Duodenal mucosa (tissue), 2 donors: ENCODE data around the gene MEX3D.
"Not testable (repeated sequence)": the region's sequence is repeated elsewhere in the genome, so short reads cannot be mapped to it uniquely, and the experiment has no call there.

ENCODE experiments used
- H3K27ac ChIP-seq: one replicate; pipeline ENCODE4 v1.7.0; 2013; ENCODE audit warnings: low read depth, low read length
- H3K27me3 ChIP-seq, 2 donors: one replicate each; pipeline ENCODE4 v1.7.0; 2013; ENCODE audit warnings: low read length in 2 of 2, control low read depth in 1 of 2; ENCODE audit not compliant: insufficient read depth in 2 of 2, control insufficient read depth in 1 of 2
- H3K36me3 ChIP-seq, 2 donors: one replicate each; pipeline ENCODE4 v1.7.0; 2013; ENCODE audit warnings: low read length in 2 of 2, control low read depth in 1 of 2; ENCODE audit not compliant: insufficient read depth in 2 of 2, control insufficient read depth in 1 of 2
- H3K4me1 ChIP-seq, 2 donors: one replicate each; pipeline ENCODE4 v1.7.0; 2013; ENCODE audit warnings: low read length in 2 of 2, control low read depth in 1 of 2; ENCODE audit not compliant: insufficient read depth in 2 of 2, control insufficient read depth in 1 of 2
- H3K4me3 ChIP-seq, 2 donors: one replicate each; pipeline ENCODE4 v1.7.0; 2013; ENCODE audit warnings: low read length in 2 of 2, low read depth in 1 of 2
- H3K9ac ChIP-seq, 2 donors: one replicate each; pipeline ENCODE4 v1.7.0; 2013; ENCODE audit warnings: low read length in 2 of 2, low read depth in 1 of 2
- H3K9me3 ChIP-seq, 2 donors: one replicate each; pipeline ENCODE4 v1.7.0; 2013; ENCODE audit warnings: low read length in 2 of 2, control low read depth in 1 of 2; ENCODE audit not compliant: control insufficient read depth in 1 of 2

Gene MEX3D

DNA sequence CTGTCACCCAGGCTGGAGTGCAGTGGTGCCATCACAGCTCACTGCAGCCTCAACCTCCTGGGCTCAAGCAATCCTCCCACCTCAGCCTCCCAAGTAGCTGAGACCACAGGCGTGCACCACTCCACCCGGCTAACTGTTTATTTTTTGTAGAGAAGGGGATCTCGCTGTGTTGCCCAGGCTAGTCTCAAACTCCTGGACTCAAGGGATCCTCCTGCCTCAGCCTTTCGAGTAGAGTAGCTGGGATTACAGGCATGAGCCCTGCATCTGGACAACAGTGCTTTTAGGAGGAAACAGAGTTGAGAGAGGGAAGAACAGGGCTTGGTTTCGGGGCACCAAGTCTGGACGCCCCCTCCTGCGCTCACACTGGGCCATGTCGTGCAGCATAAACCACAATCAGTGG lies 48.3 kb downstream of the MEX3D start:
- H3K9ac ChIP-seq, H3K4me1 ChIP-seq, H3K9me3 ChIP-seq, H3K27ac ChIP-seq, H3K36me3 ChIP-seq, H3K4me3 ChIP-seq: not testable (repeated sequence)
- peaks cover 21 to 35% of the 10 kb centered on the region in 2 donors for H3K27me3 ChIP-seq

DNA sequence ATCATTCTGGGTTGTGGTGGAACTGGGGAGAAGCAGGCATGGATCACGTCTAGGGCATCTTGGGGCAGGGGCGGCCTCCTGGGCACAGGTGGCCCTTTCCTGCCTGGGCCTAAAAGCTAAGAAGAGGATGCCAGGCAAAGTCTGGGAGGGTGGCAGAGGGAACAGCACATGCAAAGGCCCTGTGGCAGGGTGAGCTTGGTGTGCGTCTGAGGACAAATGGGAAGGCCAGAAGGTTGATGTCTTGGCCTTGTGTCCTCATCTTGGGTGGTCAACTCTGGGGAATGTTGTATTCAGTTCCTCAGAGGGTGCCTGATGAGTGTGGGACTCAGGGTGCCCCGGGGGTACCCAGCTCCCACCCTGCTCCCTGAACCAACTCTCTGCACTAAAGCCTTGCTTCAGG lies 49.7 kb downstream of the MEX3D start:
- Histone ChIP-seq H3K27ac (no peak overlapping the region), H3K9me3 (no peaks in the 10 kb centered on the region), H3K4me1 (no peaks in the 10 kb centered on the region), H3K9ac (no peak overlapping the region), H3K4me3 (no peak overlapping the region), H3K27me3 (peaks cover 14 to 30% of the 10 kb centered on the region in 2 donors), H3K36me3 (no peaks in the 10 kb centered on the region)

GRCh38 chr19:1516395-1516753 lies 51.8 kb downstream of the MEX3D start:
- H3K4me3 ChIP-seq = no peak overlapping the region
- peaks cover 5 to 9% of the 10 kb centered on the region in 2 donors for H3K4me1 ChIP-seq
- no peaks in the 10 kb centered on the region for H3K36me3 ChIP-seq
- H3K9ac ChIP-seq = no peak overlapping the region
- no peak overlapping the region for H3K27ac ChIP-seq
- H3K9me3 ChIP-seq = no peaks in the 10 kb centered on the region
- peaks cover 5 to 18% of the 10 kb centered on the region in 2 donors for H3K27me3 ChIP-seq

- Histone ChIP-seq H3K27ac (no peak overlapping the region), H3K4me1 (peaks cover 13 to 17% of the 10 kb centered on the region in 2 donors), H3K4me3 (no peak overlapping the region), H3K9me3 (no peaks in the 10 kb centered on the region), H3K27me3 (peaks cover 5 to 18% of the 10 kb centered on the region in 2 donors), H3K36me3 (no peaks in the 10 kb centered on the region), H3K9ac (no peak overlapping the region)
Measured at GRCh38 chr19:1514986-1515721, 53.0 kb downstream of the MEX3D start.

DNA sequence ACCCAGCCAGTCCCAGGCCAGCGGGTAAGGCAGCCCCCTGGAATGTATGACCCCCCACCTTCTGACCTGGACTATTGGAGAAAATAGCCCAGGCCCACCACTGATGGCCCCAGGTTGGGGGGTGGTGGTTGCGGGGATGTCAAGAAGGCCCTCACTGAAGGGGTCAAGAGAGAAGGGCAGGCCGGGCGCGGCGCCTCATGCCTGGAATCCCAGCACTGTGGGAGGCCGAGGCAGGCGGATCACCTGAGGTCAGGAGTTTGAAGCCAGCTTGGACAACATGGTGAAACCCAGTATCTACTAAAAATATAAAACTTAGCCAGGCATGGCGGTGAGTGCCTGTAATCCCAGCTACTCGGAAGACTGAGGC lies 53.8 kb downstream of the MEX3D start:
- Histone ChIP-seq H3K4me1 (peaks cover 20 to 24% of the 10 kb centered on the region in 2 donors), H3K9me3 (no peaks in the 10 kb centered on the region), H3K27me3 (peaks cover 5 to 18% of the 10 kb centered on the region in 2 donors), H3K36me3 (no peaks in the 10 kb centered on the region), H3K4me3 (no peak overlapping the region), H3K27ac (no peak overlapping the region), H3K9ac (no peak overlapping the region)

DNA sequence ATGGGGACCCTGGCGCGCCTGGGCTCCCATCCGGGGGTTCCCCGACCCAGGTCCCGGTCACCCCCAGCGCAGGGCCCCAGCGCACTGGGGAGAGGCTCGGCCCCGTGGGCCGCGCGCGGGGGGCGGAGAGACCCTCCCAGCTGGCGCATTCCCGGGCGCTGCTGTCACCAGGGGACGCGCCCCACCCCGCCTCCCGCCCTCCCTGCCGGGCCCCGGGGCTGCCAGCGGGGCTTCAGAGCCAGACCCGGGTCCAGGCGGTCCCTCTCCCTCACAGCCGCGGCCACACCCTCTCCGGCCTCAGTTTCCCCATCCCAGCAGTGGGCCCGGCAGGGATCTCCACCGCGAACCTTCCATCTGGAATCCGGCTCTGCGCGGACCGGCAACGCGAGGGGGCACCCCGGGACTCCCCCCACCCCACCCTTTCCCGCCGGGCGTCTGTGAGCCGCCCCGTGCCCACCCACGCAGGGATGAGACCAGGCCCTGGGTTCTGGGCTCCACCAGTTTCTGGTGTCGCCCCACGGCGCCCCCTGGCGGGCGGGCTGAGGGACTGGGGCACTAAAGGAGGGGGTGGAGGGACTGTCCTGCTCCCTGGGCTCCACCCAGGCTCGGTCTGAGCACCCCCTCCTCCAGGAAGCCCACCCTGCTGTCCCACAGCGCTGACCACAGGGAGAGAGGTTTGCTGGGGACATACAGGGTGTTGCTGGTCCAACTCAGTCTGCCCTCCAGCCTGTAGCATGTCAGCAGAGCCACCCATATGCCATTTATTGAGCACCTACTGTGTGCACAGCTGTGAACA lies 54.4 kb downstream of the MEX3D start:
- Histone ChIP-seq H3K9me3 (no peaks in the 10 kb centered on the region), H3K4me1 (peaks cover 20 to 24% of the 10 kb centered on the region in 2 donors), H3K27ac (no peak overlapping the region), H3K4me3 (peak overlapping the region; percentile 45 to 47), H3K9ac (peak overlapping the region in 1 of 2 donors; percentile 43), H3K27me3 (peaks cover 5 to 18% of the 10 kb centered on the region in 2 donors), H3K36me3 (no peaks in the 10 kb centered on the region)

DNA sequence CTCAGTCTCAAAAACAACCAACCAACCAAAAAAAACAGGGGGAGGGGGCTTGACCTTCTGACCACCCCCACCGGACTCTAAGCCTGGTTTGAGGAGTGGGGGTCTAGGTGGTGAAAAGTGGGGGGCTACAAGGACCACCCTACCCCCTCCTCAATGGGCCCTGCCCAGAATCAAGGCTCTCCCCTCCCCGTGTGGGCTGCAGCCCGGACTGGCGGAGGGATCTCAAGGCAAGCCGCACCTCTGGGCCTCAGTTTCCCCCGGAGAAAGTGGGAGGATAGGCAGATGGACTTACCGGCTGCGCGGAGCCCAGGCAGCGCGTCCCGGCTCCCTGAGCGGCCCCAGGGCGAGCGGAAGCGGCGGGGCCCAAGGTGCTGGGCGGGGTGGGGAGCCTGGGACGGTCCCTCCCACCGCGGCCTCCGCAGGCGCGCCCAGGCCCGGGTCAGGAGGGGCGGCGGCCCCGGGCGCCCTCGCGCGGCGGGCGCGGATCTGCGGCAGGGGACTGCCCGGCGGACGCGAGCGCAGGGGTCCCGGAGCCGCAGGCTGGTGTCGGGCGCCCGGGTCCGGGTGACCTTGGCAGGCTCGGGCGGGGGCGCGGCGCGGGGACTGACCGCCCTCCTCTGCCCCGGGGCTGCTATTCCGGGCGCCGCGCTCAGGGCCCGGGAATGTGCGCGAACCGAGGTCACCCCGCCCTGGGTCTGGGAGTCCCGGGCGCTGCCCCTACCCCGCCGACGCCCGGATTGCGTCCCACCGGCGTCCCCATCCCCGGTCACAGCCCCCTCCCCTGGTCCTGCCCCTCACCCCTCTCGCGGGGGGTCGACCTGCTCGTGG lies 55.2 kb downstream of the MEX3D start, which contains the start of gene ADAMTSL5:
TSS of gene ADAMTSL5 (minus strand) at position 349 of the 828 bp plus-strand sequence. CDS start 2,076 bp downstream, outside the sequence.
- peak within 1 kb of the TSS; percentile 70 to 81 for H3K4me3 ChIP-seq
- H3K27me3 ChIP-seq = peaks cover 5 to 18% of the 10 kb centered on the region in 2 donors
- H3K27ac ChIP-seq = no peak within 1 kb of the TSS
- peaks cover 25 to 28% of the 10 kb centered on the region in 2 donors for H3K4me1 ChIP-seq
- no peaks in the 10 kb centered on the region for H3K36me3 ChIP-seq
- H3K9me3 ChIP-seq = no peaks in the 10 kb centered on the region
- H3K9ac ChIP-seq = peak within 1 kb of the TSS; percentile 63 to 80

GRCh38 chr19:1511318-1512317 lies 56.5 kb downstream of the MEX3D start:
- H3K4me3 ChIP-seq = peak overlapping the region; percentile 50 to 70

GRCh38 chr19:1510807-1511206 lies 57.3 kb downstream of the MEX3D start:
- Histone ChIP-seq H3K9me3 (no peaks in the 10 kb centered on the region), H3K4me3 (peak overlapping the region in 1 of 2 donors; percentile 23), H3K27ac (no peak overlapping the region), H3K27me3 (peaks cover 5 to 13% of the 10 kb centered on the region in 2 donors), H3K9ac (no peak overlapping the region), H3K4me1 (peaks cover 25 to 34% of the 10 kb centered on the region in 2 donors), H3K36me3 (no peaks in the 10 kb centered on the region)

More at GRCh38 chr19:1511318-1512317, 56.5 kb downstream of the MEX3D start:
- no peak overlapping the region for H3K27ac ChIP-seq
- peaks cover 25 to 34% of the 10 kb centered on the region in 2 donors for H3K4me1 ChIP-seq
- H3K27me3 ChIP-seq = peaks cover 5 to 18% of the 10 kb centered on the region in 2 donors
- H3K9ac ChIP-seq = peak overlapping the region in 1 of 2 donors; percentile 63
- no peaks in the 10 kb centered on the region for H3K9me3 ChIP-seq
- no peaks in the 10 kb centered on the region for H3K36me3 ChIP-seq
